ACHN (cell line): ENCODE results near the gene CPEB3.
A peak's percentile ranks its signal among the peaks of the same experiment; 100 is the strongest.

Experiments used
- DNase-seq: peaks from one replicate; pipeline ENCODE4 v3.0.0-alpha.2; 2015
- in situ Hi-C: cut with HindIII; loops from 2 replicates; pipeline ENCODE4 v1.10.0; 2017; ENCODE audit warnings: low sequenced_read_pairs, low pct_ligation_motif_present, low pct_unique_long_range_greater_than_20kb

Gene CPEB3

GRCh38 chr10:92278996-92279696, 11.7 kb downstream of the CPEB3 start:
- no peak for DNase-seq
- in situ Hi-C loops: no loop called here

GRCh38 chr10:92274071-92274470, 16.8 kb downstream of the CPEB3 start:
- no peak for DNase-seq

GRCh38 chr10:92268748-92269147, 22.1 kb downstream of the CPEB3 start:
- in situ Hi-C loops: no loop called here

More at GRCh38 chr10:92274071-92274470, 16.8 kb downstream of the CPEB3 start:
- in situ Hi-C loops: no loop called here

GRCh38 chr10:92267343-92267742, 23.5 kb downstream of the CPEB3 start:
- no peak for DNase-seq
- in situ Hi-C loops: no loop called here

More at GRCh38 chr10:92268748-92269147, 22.1 kb downstream of the CPEB3 start:
- DNase-seq: no peak

- in situ Hi-C loops: no loop called here
- no peak for DNase-seq
Measured at GRCh38 chr10:92265687-92266258, 25.1 kb downstream of the CPEB3 start.

- in situ Hi-C loops: no loop called here
- no peak for DNase-seq
Measured at GRCh38 chr10:92264249-92264648, 26.6 kb downstream of the CPEB3 start.

GRCh38 chr10:92263396-92263795, 27.5 kb downstream of the CPEB3 start:
- in situ Hi-C loops: no loop called here
- DNase-seq: no peak

- DNase-seq: no peak
- in situ Hi-C loops: no loop called here
Measured at GRCh38 chr10:92248566-92248965, 42.3 kb downstream of the CPEB3 start.

- DNase-seq: no peak
- in situ Hi-C loops: no loop called here
Measured at GRCh38 chr10:92244796-92245195, 46.1 kb downstream of the CPEB3 start.

- peak; percentile 72 for DNase-seq
- in situ Hi-C loops: no loop called here
Measured at GRCh38 chr10:92242910-92243671, 47.8 kb downstream of the CPEB3 start.

- no peak for DNase-seq
- in situ Hi-C loops: no loop called here
Measured at GRCh38 chr10:92242380-92242779, 48.5 kb downstream of the CPEB3 start.

- no peak for DNase-seq
- in situ Hi-C loops: no loop called here
Measured at GRCh38 chr10:92241501-92241900, 49.4 kb downstream of the CPEB3 start.

GRCh38 chr10:92241158-92241500, 49.7 kb downstream of the CPEB3 start:
- in situ Hi-C loops: no loop called here
- peak; percentile 27 for DNase-seq

- in situ Hi-C loops: no loop called here
Measured at GRCh38 chr10:92240289-92241157, 50.4 kb downstream of the CPEB3 start.

GRCh38 chr10:92239600-92240288, 51.1 kb downstream of the CPEB3 start:
- DNase-seq: peak; percentile 42

More at GRCh38 chr10:92240289-92241157, 50.4 kb downstream of the CPEB3 start:
- DNase-seq: peak; percentile 57

GRCh38 chr10:92239151-92239599, 51.7 kb downstream of the CPEB3 start:
- no peak for DNase-seq
- in situ Hi-C loops: no loop called here

More at GRCh38 chr10:92239600-92240288, 51.1 kb downstream of the CPEB3 start:
- in situ Hi-C loops: no loop called here

GRCh38 chr10:92238586-92239098, 52.2 kb downstream of the CPEB3 start:
- peak; percentile 79 for DNase-seq
- in situ Hi-C loops: no loop called here

GRCh38 chr10:92238054-92238585, 52.8 kb downstream of the CPEB3 start:
- DNase-seq: no peak
- in situ Hi-C loops: no loop called here
